ENCODE results near the gene RNU6-1.

DNA sequence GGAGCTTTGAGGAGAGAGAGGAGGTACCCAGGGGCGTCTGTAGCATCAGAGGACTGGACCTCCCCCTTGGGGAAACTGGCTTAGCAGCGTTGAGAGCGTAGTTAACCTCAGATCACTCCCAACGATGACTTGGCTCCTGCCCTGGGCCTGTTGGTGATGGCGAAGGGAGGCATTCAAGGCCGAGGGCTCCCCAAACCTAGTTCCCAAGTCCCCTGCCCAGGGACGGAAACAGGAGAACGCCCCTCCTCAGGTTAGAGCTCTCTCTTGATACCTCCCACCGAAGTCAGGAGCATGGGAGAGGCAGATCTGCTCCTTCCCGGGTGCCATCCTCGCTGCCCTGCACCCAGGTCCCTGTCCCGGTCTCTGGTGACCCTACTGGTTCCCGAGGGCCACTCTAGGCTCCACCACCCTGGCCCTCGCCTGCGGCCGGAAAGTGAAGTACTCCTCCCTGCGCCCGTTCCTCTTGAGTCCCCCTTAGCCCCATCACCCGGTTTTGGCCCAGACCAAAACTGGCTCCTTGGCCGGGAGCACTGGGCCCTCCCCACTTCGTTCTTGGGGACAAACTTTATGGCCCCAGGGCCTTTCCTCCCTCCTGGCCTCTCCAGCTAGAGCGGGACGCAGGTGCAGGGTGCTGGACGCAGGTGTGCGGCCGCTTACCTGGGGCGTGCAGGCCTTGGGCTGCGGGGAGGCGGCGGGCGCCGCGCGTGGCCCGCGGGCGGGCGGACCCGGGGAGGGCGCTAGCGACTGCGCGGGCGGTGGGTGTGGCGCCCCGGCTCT is 17.1 kb downstream of the RNU6-1 start:
- no peak for TF ChIP-seq CTCF (conservative IDR thresholded peaks at IDR 0.05; ENCODE audit: low read depth in 2 of 2)
- TF ChIP-seq POLR2AphosphoS5 (IDR thresholded peaks at IDR 0.05; ENCODE audit: low read depth), result no peak
- TF ChIP-seq EZH2 (IDR thresholded peaks at IDR 0.05; ENCODE audit: low read depth, unreplicated experiment), result peak; percentile 98
- no peak for TF ChIP-seq REST (IDR thresholded peaks at IDR 0.05; ENCODE audit: unreplicated experiment)
- no peak for TF ChIP-seq JUNB (IDR thresholded peaks at IDR 0.05; ENCODE audit: unreplicated experiment)

All from GM23338 (cell line).